Measurements from ENCODE around the gene RPL15.

GRCh38 chr3:23913182-23913581 is 3.8 kb upstream of the RPL15 start:
- TF ChIP-seq, protein P1, sequence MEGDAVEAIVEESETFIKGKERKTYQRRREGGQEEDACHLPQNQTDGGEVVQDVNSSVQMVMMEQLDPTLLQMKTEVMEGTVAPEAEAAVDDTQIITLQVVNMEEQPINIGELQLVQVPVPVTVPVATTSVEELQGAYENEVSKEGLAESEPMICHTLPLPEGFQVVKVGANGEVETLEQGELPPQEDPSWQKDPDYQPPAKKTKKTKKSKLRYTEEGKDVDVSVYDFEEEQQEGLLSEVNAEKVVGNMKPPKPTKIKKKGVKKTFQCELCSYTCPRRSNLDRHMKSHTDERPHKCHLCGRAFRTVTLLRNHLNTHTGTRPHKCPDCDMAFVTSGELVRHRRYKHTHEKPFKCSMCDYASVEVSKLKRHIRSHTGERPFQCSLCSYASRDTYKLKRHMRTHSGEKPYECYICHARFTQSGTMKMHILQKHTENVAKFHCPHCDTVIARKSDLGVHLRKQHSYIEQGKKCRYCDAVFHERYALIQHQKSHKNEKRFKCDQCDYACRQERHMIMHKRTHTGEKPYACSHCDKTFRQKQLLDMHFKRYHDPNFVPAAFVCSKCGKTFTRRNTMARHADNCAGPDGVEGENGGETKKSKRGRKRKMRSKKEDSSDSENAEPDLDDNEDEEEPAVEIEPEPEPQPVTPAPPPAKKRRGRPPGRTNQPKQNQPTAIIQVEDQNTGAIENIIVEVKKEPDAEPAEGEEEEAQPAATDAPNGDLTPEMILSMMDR (IDR thresholded peaks at IDR 0.05) = no peak
- TF ChIP-seq POLR2A (IDR thresholded peaks at IDR 0.05) = no peak
